ENCODE measurements around the gene RNF146. TPM values are rescaled to one million over a fixed set of nuclear protein-coding genes. Genes with fewer than 3 reads are reported as not detected.
A peak's percentile ranks its signal among the peaks of the same experiment; 100 is the strongest.

RNF146 gene
- total and polyA plus RNA-seq, 9 of the 15 experiments (the other 6 are each of a cell fraction or from before 2014, with no cell fraction given) = 8.4 to 30.5 (median 17.5) TPM

GRCh38 chr6:127266892-127267645 is 405 bp downstream of the RNF146 start (continued):
- TF ChIP-seq MAX (CRISPR knock-in tag; IDR thresholded peaks at IDR 0.05) = 0 out of 2 replicates have a peak, but pooled peaks have one; percentile 43
- no peak for TF ChIP-seq CBX8 (IDR thresholded peaks at IDR 0.05; ENCODE audit: borderline replicate concordance, extremely low read depth, low read depth, low read length, poor library complexity, severe bottlenecking)
- TF ChIP-seq, protein P1, sequence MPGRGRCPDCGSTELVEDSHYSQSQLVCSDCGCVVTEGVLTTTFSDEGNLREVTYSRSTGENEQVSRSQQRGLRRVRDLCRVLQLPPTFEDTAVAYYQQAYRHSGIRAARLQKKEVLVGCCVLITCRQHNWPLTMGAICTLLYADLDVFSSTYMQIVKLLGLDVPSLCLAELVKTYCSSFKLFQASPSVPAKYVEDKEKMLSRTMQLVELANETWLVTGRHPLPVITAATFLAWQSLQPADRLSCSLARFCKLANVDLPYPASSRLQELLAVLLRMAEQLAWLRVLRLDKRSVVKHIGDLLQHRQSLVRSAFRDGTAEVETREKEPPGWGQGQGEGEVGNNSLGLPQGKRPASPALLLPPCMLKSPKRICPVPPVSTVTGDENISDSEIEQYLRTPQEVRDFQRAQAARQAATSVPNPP (IDR thresholded peaks at IDR 0.05; ENCODE audit: borderline replicate concordance, insufficient read depth, insufficient read length) = no peak
- TF ChIP-seq, protein P2, sequence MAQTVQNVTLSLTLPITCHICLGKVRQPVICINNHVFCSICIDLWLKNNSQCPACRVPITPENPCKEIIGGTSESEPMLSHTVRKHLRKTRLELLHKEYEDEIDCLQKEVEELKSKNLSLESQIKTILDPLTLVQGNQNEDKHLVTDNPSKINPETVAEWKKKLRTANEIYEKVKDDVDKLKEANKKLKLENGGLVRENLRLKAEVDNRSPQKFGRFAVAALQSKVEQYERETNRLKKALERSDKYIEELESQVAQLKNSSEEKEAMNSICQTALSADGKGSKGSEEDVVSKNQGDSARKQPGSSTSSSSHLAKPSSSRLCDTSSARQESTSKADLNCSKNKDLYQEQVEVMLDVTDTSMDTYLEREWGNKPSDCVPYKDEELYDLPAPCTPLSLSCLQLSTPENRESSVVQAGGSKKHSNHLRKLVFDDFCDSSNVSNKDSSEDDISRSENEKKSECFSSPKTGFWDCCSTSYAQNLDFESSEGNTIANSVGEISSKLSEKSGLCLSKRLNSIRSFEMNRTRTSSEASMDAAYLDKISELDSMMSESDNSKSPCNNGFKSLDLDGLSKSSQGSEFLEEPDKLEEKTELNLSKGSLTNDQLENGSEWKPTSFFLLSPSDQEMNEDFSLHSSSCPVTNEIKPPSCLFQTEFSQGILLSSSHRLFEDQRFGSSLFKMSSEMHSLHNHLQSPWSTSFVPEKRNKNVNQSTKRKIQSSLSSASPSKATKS (CRISPR knock-in tag; IDR thresholded peaks at IDR 0.05) = no peak
- no peak for TF ChIP-seq GABPB2 (CRISPR knock-in tag; conservative IDR thresholded peaks at IDR 0.05)
- no peak for TF ChIP-seq MTA2 (IDR thresholded peaks at IDR 0.05; ENCODE audit: low read depth)
- TF ChIP-seq ZNF79 (CRISPR knock-in tag; IDR thresholded peaks at IDR 0.05; ENCODE audit: low read depth) = no peak
- peak; percentile 57; the same call in 1 of the 2 replicates for TF ChIP-seq EGR1 (conservative IDR thresholded peaks at IDR 0.05)
- no peak for TF ChIP-seq HIVEP1 (CRISPR knock-in tag; IDR thresholded peaks at IDR 0.05)
- TF ChIP-seq ZNF253 (CRISPR knock-in tag; conservative IDR thresholded peaks at IDR 0.05) = no peak
- TF ChIP-seq USF2 (CRISPR knock-in tag; IDR thresholded peaks at IDR 0.05) = no peak
- peak; percentile 83; the same call in 1 of the 2 replicates for TF ChIP-seq FOXP1 (CRISPR knock-in tag; IDR thresholded peaks at IDR 0.05)
- TF ChIP-seq ZNF778 (CRISPR knock-in tag; IDR thresholded peaks at IDR 0.05) = no peak
- no peak for TF ChIP-seq ZC3H11A (IDR thresholded peaks at IDR 0.05; ENCODE audit: low read depth, low read length)
- TF ChIP-seq EP400 (IDR thresholded peaks at IDR 0.05) = peak; percentile 69; the same call in 1 of the 2 replicates
- no peak for TF ChIP-seq TCFL5 (CRISPR knock-in tag; conservative IDR thresholded peaks at IDR 0.05)
- TF ChIP-seq KLF6 (CRISPR knock-in tag; IDR thresholded peaks at IDR 0.05; ENCODE audit: borderline replicate concordance) = no peak
- TF ChIP-seq ZFX (CRISPR knock-in tag; IDR thresholded peaks at IDR 0.05) = peak; percentile 95
- TF ChIP-seq GTF2F1 (IDR thresholded peaks at IDR 0.05; ENCODE audit: low read depth, low read length) = no peak
- TF ChIP-seq MEF2D (tag; conservative IDR thresholded peaks at IDR 0.05; ENCODE audit: low read depth) = no peak
- TF ChIP-seq ZNF354B (CRISPR knock-in tag; IDR thresholded peaks at IDR 0.05) = no peak
- TF ChIP-seq ATF2 (CRISPR knock-in tag; IDR thresholded peaks at IDR 0.05) = 0 out of 2 replicates have a peak, but pooled peaks have one; percentile 48
- no peak for TF ChIP-seq CC2D1A (IDR thresholded peaks at IDR 0.05)
- TF ChIP-seq CXXC5 (CRISPR knock-in tag; IDR thresholded peaks at IDR 0.05) = peak; percentile 59; the same call in 1 of the 2 replicates
